Liver (tissue), 3 donors: ENCODE measurements around the gene PCTP.

Source experiments
- GABPA ChIP-seq, 2 donors: IDR thresholded peaks in 1 of 2; conservative IDR thresholded peaks in 1 of 2; 2 replicates each; pipeline ENCODE4 v1.6.1; 2016; ENCODE audit warnings: antibody characterized with exemption in 2 of 2, mild to moderate bottlenecking in 1 of 2, moderate library complexity in 1 of 2
- RAD21 ChIP-seq, 2 donors: IDR thresholded peaks; 2 replicates each; pipeline ENCODE4 v1.6.1; 2016; ENCODE audit warnings: antibody characterized with exemption in 2 of 2, mild to moderate bottlenecking in 2 of 2
- SP1 ChIP-seq: IDR thresholded peaks from 2 replicates; pipeline ENCODE4 v1.6.1; 2018; ENCODE audit warnings: antibody characterized with exemption, mild to moderate bottlenecking
- TAF1 ChIP-seq: conservative IDR thresholded peaks from 2 replicates; pipeline ENCODE4 v1.6.1; 2016; ENCODE audit warnings: antibody characterized with exemption, mild to moderate bottlenecking
- TF ChIP-seq, protein P1 (sequence below): fragments of 150-350 bp; IDR thresholded peaks from 2 replicates; pipeline ENCODE4 v1.5.1; 2017; ENCODE audit warnings: improper control_type of control experiment, low read depth, low read length; ENCODE audit not compliant: missing input control
- TF ChIP-seq, protein P2 (sequence below): IDR thresholded peaks from 2 replicates; pipeline ENCODE4 v1.6.1; 2016; ENCODE audit warnings: antibody characterized with exemption, mild to moderate bottlenecking
- donor health status: healthy.
- donor health status: healthy.

DNA sequence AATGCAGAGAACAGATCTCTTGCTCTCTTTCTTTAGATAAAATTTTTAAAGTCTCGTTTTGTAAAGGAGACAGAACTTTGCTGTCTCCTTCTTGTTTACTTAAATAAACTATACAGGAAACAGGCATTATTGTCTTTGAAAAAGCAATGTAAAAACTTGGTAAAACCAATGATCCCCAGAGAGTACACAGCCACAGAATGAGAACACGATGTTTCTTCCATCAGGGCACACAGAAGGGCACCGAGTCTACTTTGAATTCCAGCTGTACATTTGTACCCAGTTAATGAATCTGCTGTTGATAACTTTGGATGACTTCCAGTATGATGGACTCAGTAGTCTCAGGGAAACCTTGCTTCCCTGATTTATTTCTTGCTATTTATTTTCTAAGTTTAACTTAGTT, 20.0 kb upstream of the PCTP start:
- TF ChIP-seq, protein P1, sequence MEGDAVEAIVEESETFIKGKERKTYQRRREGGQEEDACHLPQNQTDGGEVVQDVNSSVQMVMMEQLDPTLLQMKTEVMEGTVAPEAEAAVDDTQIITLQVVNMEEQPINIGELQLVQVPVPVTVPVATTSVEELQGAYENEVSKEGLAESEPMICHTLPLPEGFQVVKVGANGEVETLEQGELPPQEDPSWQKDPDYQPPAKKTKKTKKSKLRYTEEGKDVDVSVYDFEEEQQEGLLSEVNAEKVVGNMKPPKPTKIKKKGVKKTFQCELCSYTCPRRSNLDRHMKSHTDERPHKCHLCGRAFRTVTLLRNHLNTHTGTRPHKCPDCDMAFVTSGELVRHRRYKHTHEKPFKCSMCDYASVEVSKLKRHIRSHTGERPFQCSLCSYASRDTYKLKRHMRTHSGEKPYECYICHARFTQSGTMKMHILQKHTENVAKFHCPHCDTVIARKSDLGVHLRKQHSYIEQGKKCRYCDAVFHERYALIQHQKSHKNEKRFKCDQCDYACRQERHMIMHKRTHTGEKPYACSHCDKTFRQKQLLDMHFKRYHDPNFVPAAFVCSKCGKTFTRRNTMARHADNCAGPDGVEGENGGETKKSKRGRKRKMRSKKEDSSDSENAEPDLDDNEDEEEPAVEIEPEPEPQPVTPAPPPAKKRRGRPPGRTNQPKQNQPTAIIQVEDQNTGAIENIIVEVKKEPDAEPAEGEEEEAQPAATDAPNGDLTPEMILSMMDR: no peak
- no peak for TF ChIP-seq RAD21 (IDR thresholded peaks at IDR 0.05)
- TF ChIP-seq TAF1: peak; percentile 46
- TF ChIP-seq GABPA (IDR thresholded peaks at IDR 0.05 in 1 of 2, conservative IDR thresholded peaks at IDR 0.05 in 1 of 2): no peak
- TF ChIP-seq SP1: peak; percentile 91
- TF ChIP-seq, protein P2, sequence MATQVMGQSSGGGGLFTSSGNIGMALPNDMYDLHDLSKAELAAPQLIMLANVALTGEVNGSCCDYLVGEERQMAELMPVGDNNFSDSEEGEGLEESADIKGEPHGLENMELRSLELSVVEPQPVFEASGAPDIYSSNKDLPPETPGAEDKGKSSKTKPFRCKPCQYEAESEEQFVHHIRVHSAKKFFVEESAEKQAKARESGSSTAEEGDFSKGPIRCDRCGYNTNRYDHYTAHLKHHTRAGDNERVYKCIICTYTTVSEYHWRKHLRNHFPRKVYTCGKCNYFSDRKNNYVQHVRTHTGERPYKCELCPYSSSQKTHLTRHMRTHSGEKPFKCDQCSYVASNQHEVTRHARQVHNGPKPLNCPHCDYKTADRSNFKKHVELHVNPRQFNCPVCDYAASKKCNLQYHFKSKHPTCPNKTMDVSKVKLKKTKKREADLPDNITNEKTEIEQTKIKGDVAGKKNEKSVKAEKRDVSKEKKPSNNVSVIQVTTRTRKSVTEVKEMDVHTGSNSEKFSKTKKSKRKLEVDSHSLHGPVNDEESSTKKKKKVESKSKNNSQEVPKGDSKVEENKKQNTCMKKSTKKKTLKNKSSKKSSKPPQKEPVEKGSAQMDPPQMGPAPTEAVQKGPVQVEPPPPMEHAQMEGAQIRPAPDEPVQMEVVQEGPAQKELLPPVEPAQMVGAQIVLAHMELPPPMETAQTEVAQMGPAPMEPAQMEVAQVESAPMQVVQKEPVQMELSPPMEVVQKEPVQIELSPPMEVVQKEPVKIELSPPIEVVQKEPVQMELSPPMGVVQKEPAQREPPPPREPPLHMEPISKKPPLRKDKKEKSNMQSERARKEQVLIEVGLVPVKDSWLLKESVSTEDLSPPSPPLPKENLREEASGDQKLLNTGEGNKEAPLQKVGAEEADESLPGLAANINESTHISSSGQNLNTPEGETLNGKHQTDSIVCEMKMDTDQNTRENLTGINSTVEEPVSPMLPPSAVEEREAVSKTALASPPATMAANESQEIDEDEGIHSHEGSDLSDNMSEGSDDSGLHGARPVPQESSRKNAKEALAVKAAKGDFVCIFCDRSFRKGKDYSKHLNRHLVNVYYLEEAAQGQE: peak; percentile 41
